CD4-positive, alpha-beta T cell treated with Interleukin-15 for 4 hours (primary cell): ENCODE results near the gene SPC24.
"Not testable (repeated sequence)": the region's sequence is repeated elsewhere in the genome, so short reads cannot be mapped to it uniquely, and the experiment has no call there.

ENCODE experiments used
- DNase-seq: peaks from one replicate; pipeline ENCODE4 v3.0.0-alpha.2; 2020; ENCODE audit warnings: low spot score

Gene SPC24

DNA sequence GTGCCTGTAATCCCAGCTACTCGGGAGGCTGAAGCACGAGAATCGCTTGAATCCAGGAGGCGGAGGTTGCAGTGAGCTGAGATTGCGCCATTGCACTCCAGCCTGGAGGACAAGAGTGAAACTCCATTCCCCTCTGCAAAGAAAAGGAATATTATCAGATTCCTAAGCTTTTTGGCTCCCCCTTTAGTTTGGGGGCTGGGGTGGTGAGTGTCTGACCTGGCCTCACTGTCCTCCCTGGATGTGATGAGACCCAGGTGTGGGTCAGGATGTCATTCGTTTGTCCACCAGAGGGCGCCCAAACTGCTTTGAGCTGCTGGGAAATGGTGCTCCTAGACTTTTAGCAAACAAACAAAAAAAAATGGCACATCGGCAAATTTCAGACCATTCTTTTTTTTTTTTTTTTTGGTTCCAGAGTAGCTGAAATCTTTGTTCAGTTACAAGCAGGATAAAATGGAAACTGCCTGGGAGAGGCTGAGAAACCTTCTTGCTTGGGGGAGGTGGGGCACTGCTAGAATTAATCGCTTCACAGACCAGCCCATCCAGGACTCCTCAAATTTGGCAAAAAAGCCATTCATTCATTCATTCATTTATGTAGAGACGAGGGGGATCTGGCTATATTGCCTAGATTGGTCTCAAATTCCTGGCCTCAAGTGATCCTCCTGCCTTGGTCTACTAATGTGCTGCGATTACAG, 29.4 kb downstream of the SPC24 start:
- DNase-seq: peak; percentile 78

DNA sequence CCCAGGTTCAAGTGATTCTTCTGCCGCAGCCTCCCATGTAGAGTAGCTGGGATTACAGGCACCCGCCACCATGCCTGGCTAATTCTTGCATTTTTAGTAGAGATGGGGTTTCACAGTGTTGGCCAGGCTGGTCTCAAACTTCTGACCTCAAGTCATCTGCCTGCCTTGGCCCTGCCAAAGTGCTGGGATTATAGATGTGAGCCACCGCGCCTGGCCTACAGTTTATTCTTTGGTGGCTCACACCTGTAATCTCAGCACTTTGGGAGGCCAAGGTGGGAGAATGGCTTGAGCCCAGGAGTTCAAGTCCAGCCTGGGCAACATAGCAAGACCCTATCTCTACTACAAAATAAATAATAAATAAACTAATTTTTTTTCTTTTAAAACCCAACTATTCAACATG, 31.4 kb downstream of the SPC24 start:
- DNase-seq: not testable (repeated sequence)

DNA sequence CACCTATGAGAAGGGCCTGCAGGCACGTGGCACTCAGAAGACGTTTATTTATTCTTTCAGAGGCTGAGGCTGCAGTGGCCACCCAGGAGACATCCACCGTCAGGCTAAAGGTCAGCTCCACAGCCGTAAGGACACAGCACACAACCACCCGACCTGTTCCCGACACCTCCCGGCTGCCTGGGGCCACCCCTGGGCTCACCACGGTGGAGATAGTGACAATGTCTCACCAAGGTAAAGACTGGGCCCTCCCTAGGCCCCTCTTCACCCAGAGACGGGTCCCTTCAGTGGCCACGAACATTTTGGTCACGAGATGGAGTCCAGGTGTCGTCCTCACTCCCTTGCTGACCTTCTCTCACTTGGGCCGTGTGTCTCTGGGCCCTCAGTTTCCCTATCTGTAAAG, 32.5 kb downstream of the SPC24 start:
- no peak for DNase-seq

DNA sequence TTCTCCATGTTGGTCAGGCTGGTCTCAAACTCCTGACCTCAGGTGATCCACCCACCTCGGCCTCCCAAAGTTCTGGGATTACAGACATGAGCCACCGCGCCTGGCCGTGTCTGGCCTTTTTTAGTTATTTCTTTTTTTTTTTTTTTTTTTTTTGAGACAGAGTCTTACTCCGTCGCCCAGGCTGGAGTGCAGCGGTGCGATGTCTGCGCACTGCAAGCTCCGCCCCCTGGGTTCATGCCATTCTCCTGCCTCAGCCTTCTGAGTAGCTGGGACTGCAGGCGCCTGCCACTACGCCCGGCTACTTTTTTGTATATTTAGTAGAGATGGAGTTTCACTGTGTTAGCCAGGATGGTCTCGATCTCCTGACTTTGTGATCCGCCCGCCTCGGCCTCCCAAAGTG, 33.6 kb downstream of the SPC24 start:
- not testable (repeated sequence) for DNase-seq

DNA sequence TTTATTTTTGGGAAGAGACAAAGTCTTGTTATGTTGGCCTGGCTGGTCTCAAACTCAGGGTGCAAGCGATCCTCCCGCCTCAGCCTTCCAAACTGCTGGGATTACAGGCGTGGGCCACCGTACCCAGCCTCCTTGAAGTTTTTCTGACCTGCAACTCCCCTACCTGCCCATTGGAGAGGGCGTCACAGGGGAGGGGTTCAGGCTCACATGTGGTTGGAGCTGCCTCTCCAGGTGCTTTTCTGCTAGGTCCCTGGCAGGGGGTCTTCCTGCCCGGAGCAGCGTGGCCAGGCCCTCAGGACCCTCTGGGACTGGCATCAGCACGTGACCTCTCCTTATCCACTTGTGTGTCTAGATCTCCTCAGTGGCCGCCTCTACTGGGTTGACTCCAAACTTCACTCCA, 39.1 kb downstream of the SPC24 start:
- DNase-seq: no peak

DNA sequence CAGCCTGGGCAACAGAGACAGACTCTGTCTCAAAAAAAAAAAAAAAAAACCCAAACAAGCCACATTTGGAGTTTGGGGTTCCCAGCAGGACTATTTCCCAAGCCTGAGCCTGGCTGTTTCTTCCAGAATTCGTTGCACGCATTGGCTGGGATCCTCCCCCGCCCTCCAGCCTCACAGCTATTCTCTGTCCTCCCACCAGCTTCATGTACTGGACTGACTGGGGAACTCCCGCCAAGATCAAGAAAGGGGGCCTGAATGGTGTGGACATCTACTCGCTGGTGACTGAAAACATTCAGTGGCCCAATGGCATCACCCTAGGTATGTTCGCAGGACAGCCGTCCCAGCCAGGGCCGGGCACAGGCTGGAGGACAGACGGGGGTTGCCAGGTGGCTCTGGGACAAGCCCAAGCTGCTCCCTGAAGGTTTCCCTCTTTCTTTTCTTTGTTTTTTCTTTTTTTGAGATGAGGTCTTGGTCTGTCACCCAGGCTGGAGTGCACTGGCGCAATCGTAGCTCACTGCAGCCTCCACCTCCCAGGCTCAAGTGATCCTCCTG, 39.6 kb downstream of the SPC24 start:
- DNase-seq: no peak

DNA sequence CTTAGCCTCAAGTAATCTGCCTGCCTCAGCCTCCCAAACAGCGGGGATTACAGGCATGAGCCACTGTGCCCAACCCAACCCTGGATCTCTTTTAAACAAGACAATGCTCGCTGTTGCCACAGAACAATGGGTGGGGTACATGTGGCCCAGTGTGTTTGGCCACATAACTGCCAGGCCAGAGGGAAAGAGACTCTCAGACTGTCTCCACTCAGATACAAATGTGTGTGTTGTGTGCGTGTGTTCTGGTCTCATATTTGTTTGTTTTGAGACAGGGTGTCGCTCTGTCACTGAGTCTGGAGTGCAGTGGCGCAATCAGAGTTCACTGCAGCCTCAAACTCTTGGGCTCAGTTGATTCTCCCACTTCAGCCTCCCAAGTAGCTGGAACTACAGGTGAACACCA, 40.5 kb downstream of the SPC24 start:
- DNase-seq: no peak

DNA sequence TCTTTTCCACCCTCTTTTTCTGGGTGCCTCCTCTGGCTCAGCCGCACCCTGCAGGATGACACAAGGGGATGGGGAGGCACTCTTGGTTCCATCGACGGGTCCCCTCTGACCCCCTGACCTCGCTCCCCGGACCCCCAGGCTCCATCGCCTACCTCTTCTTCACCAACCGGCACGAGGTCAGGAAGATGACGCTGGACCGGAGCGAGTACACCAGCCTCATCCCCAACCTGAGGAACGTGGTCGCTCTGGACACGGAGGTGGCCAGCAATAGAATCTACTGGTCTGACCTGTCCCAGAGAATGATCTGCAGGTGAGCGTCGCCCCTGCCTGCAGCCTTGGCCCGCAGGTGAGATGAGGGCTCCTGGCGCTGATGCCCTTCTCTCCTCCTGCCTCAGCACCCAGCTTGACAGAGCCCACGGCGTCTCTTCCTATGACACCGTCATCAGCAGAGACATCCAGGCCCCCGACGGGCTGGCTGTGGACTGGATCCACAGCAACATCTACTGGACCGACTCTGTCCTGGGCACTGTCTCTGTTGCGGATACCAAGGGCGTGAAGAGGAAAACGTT, 42.4 kb downstream of the SPC24 start:
- DNase-seq: no peak

DNA sequence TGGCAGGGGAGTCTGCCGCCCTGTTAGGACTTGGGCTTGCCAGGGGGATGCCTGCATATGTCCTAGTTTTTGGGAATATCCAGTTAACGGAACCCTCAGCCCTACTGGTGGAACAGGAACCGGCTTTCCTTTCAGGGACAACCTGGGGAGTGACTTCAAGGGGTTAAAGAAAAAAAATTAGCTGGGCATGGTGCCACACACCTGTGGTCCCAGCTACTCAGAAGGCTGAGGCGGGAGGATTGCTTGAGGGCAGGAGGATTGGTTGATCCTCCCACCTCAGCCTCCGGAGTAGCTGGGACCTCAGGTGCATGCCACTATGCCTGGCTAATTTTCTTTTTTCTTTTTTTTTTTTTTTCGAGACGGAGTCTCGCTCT, 43.8 kb downstream of the SPC24 start:
- no peak for DNase-seq

DNA sequence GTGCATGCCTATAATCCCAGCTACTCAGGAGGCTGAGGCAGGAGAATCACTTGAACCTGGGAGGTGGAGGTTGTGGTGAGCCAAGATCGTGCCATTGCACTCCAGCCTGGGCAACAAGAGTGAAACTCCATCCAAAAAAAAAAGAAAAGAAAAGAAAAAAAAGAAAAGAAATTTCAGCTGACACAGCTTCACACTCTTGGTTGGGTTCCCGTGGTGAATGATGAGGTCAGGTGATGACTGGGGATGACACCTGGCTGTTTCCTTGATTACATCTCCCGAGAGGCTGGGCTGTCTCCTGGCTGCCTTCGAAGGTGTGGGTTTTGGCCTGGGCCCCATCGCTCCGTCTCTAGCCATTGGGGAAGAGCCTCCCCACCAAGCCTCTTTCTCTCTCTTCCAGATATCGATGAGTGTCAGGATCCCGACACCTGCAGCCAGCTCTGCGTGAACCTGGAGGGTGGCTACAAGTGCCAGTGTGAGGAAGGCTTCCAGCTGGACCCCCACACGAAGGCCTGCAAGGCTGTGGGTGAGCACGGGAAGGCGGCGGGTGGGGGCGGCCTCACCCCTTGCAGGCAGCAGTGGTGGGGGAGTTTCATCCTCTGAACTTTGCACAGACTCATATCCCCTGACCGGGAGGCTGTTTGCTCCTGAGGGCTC, 44.3 kb downstream of the SPC24 start:
- DNase-seq: no peak

DNA sequence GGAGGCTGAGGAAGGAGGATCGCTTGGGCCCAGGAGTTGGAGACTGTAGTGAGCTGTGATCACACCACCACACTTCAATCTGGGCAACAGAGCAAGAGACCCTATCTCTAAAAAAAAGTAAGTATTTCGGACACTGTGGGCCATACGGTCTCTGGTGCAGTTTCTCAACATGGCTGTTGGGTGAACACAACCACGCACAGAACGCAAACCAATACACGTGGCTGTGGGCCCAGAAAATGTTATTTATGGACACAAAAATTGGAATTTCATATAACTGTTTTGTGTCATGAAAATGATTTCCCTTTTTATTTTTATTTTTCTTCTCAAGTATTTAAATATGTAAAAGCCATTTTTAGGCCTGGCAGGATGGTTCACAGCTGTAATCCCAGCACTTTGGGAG, 46.8 kb downstream of the SPC24 start:
- no peak for DNase-seq

DNA sequence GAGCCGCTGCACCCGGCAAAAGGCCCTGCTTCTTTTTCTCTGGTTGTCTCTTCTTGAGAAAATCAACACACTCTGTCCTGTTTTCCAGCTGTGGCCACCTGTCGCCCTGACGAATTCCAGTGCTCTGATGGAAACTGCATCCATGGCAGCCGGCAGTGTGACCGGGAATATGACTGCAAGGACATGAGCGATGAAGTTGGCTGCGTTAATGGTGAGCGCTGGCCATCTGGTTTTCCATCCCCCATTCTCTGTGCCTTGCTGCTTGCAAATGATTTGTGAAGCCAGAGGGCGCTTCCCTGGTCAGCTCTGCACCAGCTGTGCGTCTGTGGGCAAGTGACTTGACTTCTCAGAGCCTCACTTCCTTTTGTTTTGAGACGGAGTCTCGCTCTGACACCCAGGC, 49.1 kb downstream of the SPC24 start:
- no peak for DNase-seq

DNA sequence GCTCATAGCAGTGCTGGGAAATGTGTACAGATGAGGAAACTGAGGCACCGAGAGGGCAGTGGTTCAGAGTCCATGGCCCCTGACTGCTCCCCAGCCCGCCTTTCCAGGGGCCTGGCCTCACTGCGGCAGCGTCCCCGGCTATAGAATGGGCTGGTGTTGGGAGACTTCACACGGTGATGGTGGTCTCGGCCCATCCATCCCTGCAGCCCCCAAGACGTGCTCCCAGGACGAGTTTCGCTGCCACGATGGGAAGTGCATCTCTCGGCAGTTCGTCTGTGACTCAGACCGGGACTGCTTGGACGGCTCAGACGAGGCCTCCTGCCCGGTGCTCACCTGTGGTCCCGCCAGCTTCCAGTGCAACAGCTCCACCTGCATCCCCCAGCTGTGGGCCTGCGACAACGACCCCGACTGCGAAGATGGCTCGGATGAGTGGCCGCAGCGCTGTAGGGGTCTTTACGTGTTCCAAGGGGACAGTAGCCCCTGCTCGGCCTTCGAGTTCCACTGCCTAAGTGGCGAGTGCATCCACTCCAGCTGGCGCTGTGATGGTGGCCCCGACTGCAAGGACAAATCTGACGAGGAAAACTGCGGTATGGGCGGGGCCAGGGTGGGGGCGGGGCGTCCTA, 50.5 kb downstream of the SPC24 start:
- DNase-seq: no peak

DNA sequence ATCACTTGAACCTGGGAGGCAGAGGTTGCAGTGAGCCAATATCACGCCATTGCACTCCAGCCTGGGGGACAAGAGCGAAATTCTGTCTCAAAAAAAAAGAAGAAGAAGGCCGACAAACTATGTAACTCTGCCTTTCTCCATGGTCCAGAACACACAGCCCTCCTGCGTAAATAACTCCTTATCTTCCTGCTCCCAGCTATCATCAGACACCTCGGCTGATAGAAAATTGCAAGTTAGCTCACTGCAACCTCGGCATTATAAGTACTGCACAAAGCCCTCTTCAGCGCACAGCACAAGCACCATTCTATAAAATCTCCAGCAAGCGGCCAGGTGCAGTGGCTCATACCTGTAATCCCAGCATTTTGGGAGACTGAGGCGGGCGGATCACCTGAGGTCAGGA, 51.9 kb downstream of the SPC24 start:
- not testable (repeated sequence) for DNase-seq

DNA sequence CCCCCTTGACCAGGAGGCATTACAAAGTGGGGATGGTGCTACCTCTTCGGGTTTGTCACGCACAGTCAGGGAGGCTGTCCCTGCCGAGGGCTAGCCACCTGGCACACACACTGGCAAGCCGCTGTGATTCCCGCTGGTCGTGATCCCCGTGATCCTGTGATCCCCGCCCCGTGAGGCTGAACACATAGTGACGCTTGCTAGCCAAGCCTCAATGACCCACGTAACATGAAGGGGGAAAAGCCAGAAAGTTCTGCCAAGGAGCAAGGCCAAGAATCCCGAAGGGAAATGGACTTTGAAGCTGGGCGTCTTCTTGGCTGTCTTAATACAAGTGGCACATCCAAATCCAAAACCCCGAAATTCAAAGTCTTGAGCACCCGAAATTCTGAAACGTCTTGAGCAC, 52.6 kb downstream of the SPC24 start:
- DNase-seq: no peak

DNA sequence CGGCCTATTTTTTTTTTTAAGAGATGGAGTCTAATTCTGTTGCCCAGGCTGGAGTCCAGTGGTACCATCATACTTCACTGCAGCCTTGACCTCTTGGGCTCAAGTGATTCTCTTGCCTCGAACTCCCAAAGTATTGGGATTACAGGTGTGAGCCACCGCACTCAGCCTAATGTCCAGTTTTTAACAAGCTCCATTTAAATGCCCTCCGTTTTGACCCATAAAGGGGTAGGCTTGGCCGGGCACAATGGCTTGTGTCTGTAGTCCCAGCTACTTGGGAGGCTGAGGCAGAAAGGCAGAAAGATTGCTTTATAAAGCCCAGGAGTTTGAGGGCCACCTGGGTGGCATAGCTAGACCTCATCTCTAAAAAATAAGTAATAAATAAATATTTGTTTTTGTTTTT, 54.5 kb downstream of the SPC24 start:
- no peak for DNase-seq

DNA sequence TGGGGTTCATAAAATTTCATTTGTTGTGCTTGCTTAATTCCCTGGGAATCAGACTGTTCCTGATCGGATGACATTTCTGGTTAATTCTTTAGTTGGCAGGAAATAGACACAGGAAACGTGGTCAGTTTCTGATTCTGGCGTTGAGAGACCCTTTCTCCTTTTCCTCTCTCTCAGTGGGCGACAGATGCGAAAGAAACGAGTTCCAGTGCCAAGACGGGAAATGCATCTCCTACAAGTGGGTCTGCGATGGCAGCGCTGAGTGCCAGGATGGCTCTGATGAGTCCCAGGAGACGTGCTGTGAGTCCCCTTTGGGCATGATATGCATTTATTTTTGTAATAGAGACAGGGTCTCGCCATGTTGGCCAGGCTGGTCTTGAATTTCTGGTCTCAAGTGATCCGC, 55.5 kb downstream of the SPC24 start:
- no peak for DNase-seq

DNA sequence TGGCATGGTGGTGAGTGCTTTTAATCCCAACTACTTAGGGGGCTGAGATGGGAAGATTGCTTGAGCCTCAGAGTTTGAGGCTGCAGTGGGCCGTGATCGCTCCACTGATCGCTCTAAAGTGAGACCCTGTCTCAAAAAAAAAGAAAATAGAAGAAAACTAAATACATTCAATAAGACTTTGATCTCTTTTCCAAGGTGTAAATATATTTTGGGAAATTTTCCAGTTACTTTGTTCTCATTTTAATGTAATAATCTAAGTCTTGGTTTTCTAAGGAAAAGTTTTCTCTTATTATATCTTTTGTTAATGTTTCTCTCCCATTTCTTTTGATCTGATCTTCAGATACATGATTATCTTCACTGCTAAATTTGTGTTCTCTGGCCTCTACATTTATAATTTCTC, 56.7 kb downstream of the SPC24 start:
- no peak for DNase-seq

DNA sequence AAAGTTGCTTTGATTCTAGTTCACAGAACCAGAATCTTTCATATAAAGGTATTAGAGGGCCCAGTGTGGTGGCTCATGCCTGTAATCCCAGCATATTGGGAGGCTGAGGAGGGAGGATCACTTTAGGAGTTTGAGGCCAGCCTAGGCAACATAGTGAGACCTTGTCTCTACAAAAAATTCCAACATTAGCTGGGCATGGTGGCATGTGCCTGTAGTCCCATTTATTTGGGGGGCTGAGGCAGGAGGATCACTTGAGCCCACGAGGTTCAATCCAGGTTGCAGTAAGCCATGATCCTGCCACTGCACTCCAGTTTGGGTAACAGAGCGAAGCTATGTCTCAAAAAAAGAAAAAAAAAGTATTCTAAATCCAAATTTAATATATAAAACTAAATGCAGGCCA, 57.3 kb downstream of the SPC24 start:
- no peak for DNase-seq

DNA sequence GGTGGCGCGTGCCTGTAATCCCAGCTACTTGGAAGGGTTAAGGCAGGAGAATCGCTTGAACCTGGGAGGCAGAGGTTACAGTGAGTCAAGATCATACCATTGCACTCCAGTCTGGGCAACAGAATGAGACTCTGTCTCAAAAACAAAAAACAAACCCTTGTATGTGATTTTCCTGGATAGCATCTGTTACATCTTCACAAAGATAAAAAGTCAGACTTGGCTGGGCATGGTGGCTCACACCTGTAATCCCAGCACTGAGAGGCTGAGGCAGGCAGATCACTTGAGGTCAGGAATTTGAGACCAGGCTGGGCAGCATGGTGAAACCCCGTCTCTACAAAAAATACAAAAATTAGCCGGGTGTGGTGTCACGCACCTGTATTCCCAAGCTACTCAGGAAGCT, 58.2 kb downstream of the SPC24 start:
- DNase-seq: not testable (repeated sequence)

DNA sequence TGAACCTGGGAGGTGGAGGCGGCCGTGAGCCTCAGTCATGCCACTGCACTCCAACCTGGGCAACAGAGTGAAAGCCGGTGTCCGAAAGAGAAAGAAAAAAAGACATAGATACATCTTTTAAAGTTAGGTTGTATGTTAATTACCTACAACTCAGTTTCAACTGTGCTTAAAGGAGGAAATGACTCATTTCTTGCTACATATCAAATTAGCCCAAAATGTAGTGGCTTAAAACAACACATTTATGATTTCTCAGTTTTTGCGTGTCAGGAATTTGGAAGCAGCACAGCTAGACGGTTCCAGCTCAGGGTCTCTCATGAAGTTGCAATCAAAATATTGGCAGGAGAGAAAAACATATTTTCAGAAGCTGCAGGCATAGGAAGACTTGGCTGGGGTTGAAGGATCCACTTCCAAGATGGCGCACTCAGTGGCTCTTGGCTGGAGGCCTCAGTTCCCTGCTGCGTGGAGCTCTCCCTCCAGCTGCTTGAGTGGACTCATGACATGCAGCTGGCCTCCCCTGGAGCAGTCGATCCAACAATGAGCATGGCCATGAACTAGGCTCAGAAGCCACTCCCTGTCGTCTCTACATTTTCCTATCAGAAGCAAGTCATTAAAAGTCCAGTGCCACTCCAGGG, 59.3 kb downstream of the SPC24 start:
- peak; percentile 63 for DNase-seq
